Spinal cord (tissue), 10 donors: ENCODE results near the gene EPHA10. TPM values are rescaled to one million over a fixed set of nuclear protein-coding genes. Genes with fewer than 3 reads are reported as not detected.
A peak's percentile ranks its signal among the peaks of the same experiment; 100 is the strongest.
"Not testable (repeated sequence)": the region's sequence is repeated elsewhere in the genome, so short reads cannot be mapped to it uniquely, and the experiment has no call there.

ENCODE experiments used
- DNase-seq, 6 donors: peaks; one replicate each; pipeline versions ENCODE4 v3.0.0 to v3.0.0-alpha.2; 2013 to 2015; ENCODE audit warnings: low spot score in 6 of 6, low read depth in 4 of 6
- H3K27ac ChIP-seq: one replicate; pipeline ENCODE4 v1.5.1; 2013; ENCODE audit warnings: low read depth, low read length, control low read depth
- H3K27me3 ChIP-seq: one replicate; pipeline ENCODE4 v1.6.1; 2013; ENCODE audit warnings: low read length; ENCODE audit not compliant: control insufficient read depth, insufficient read depth
- H3K36me3 ChIP-seq: one replicate; pipeline ENCODE4 v1.6.1; 2013; ENCODE audit warnings: low read length; ENCODE audit not compliant: control insufficient read depth, insufficient read depth
- H3K4me1 ChIP-seq: one replicate; pipeline ENCODE4 v1.6.1; 2013; ENCODE audit warnings: low read length; ENCODE audit not compliant: control insufficient read depth, insufficient read depth
- H3K4me3 ChIP-seq: one replicate; pipeline ENCODE4 v1.5.1; 2013; ENCODE audit warnings: low read depth, low read length, control low read depth
- H3K9me3 ChIP-seq: one replicate; pipeline ENCODE4 v1.6.1; 2013; ENCODE audit warnings: low read length; ENCODE audit not compliant: control insufficient read depth, insufficient read depth
- WGBS: methylation state at CpG from one replicate; pipeline ENCODE4 v1.1.5; 2013; ENCODE audit warnings: missing lambda C conversion rate; ENCODE audit not compliant: insufficient coverage; 5-methylcytosine and 5-hydroxymethylcytosine counted together
- polyA plus RNA-seq, 2 donors: library from polyadenylated mRNA; unstranded; fragments of 120-200 nt; gene quantifications; one replicate each; pipeline ENCODE4 v1.2.1, GENCODE V29; 2013; ENCODE audit not compliant: insufficient read length in 2 of 2
- total RNA-seq, 2 donors: library from RNA; depleted of rRNA in 1 of 2; stranded (reverse); fragments of 120-200 nt in 1 of 2; fragments of >200 nt in 1 of 2; gene quantifications; one replicate each; pipeline versions ENCODE4 v1.2.3 to v1.2.4, GENCODE V29; 2013 to 2014
- donor health status: healthy.

The EPHA10 gene
- total and polyA plus RNA-seq, 4 donors, result 4.8 to 21.9 (median 11.1) TPM

- Histone ChIP-seq H3K27me3 (peaks cover 7% of the 10 kb centered on the region), H3K4me1 (no peaks in the 10 kb centered on the region), H3K4me3 (no peak overlapping the region), H3K27ac (no peak overlapping the region), H3K36me3 (no peaks in the 10 kb centered on the region), H3K9me3 (no peaks in the 10 kb centered on the region)
- WGBS, result 86% methylated on average over 3 of the region's 4 CpGs
- no peak for DNase-seq
Measured at GRCh38 chr1:37776946-37777516, 12.1 kb upstream of the EPHA10 start.

GRCh38 chr1:37771440-37771839 lies 6.5 kb upstream of the EPHA10 start:
- DNase-seq, H3K4me1 ChIP-seq, H3K27ac ChIP-seq, H3K36me3 ChIP-seq, H3K4me3 ChIP-seq, H3K9me3 ChIP-seq: not testable (repeated sequence)
- H3K27me3 ChIP-seq, result peaks cover 25% of the 10 kb centered on the region

- H3K4me3 ChIP-seq, result no peak overlapping the region
- H3K4me1 ChIP-seq, result peaks cover 28% of the 10 kb centered on the region
- no peak overlapping the region for H3K27ac ChIP-seq
- no peaks in the 10 kb centered on the region for H3K9me3 ChIP-seq
- WGBS, result 0% methylated on average over 1 of the region's 2 CpGs
- no peaks in the 10 kb centered on the region for H3K36me3 ChIP-seq
- no peak for DNase-seq
- peaks cover 59% of the 10 kb centered on the region for H3K27me3 ChIP-seq
Measured at GRCh38 chr1:37767488-37767887, 2.6 kb upstream of the EPHA10 start.

- peaks cover 72% of the 10 kb centered on the region for H3K27me3 ChIP-seq
- H3K27ac ChIP-seq, result no peak overlapping the region
- WGBS, result 4% methylated on average over 21 of the region's 27 CpGs
- DNase-seq, result peak in 3 of 6 donors; percentile 23 to 86 (median 58)
- peaks cover 33% of the 10 kb centered on the region for H3K4me1 ChIP-seq
- peak overlapping the region; percentile 40 for H3K4me3 ChIP-seq
- no peaks in the 10 kb centered on the region for H3K9me3 ChIP-seq
- peaks cover 9% of the 10 kb centered on the region for H3K36me3 ChIP-seq
Measured at GRCh38 chr1:37765916-37766664, 1.2 kb upstream of the EPHA10 start.

GRCh38 chr1:37764414-37764825 lies 500 bp downstream of the EPHA10 start:
- peaks cover 10% of the 10 kb centered on the region for H3K36me3 ChIP-seq
- peaks cover 33% of the 10 kb centered on the region for H3K4me1 ChIP-seq
- peak in 4 of 6 donors; percentile 21 to 75 (median 54) for DNase-seq
- no peaks in the 10 kb centered on the region for H3K9me3 ChIP-seq
- under 1% methylated on average over 29 of the region's 29 CpGs for WGBS
- peaks cover 73% of the 10 kb centered on the region for H3K27me3 ChIP-seq
- H3K4me3 ChIP-seq, result peak overlapping the region; percentile 40
- H3K27ac ChIP-seq, result no peak overlapping the region

- H3K27me3 ChIP-seq, result peaks cover 69% of the 10 kb centered on the region
- H3K4me1 ChIP-seq, result peaks cover 33% of the 10 kb centered on the region
- peak in 1 of 6 donors; percentile 63 for DNase-seq
- H3K27ac ChIP-seq, result no peak overlapping the region
- peaks cover 10% of the 10 kb centered on the region for H3K36me3 ChIP-seq
- peak overlapping the region; percentile 40 for H3K4me3 ChIP-seq
- 10% methylated on average over 24 of the region's 25 CpGs for WGBS
- H3K9me3 ChIP-seq, result no peaks in the 10 kb centered on the region
Measured at GRCh38 chr1:37763791-37764413, 1.0 kb downstream of the EPHA10 start.

GRCh38 chr1:37762516-37762915 lies 2.4 kb downstream of the EPHA10 start:
- Histone ChIP-seq H3K27me3 (peaks cover 66% of the 10 kb centered on the region), H3K27ac (no peak overlapping the region), H3K4me3 (no peak overlapping the region), H3K9me3 (no peaks in the 10 kb centered on the region), H3K4me1 (peaks cover 33% of the 10 kb centered on the region), H3K36me3 (peaks cover 10% of the 10 kb centered on the region)
- no peak for DNase-seq
- WGBS, result 63% methylated on average over 1 of the region's 2 CpGs

- H3K27me3 ChIP-seq, result peaks cover 63% of the 10 kb centered on the region
- H3K4me1 ChIP-seq, result peaks cover 33% of the 10 kb centered on the region
- peaks cover 10% of the 10 kb centered on the region for H3K36me3 ChIP-seq
- 51% methylated on average over 68 of the region's 68 CpGs for WGBS
- H3K9me3 ChIP-seq, result no peaks in the 10 kb centered on the region
- H3K4me3 ChIP-seq, result no peak overlapping the region
- peak in 1 of 6 donors; percentile 27 for DNase-seq
- no peak overlapping the region for H3K27ac ChIP-seq
Measured at GRCh38 chr1:37761416-37762095, 3.4 kb downstream of the EPHA10 start.

GRCh38 chr1:37759451-37759850 lies 5.5 kb downstream of the EPHA10 start:
- Histone ChIP-seq H3K4me1 (peaks cover 15% of the 10 kb centered on the region), H3K9me3 (no peaks in the 10 kb centered on the region), H3K27ac (no peak overlapping the region), H3K36me3 (peaks cover 10% of the 10 kb centered on the region), H3K4me3 (no peak overlapping the region), H3K27me3 (peaks cover 46% of the 10 kb centered on the region)
- DNase-seq, result no peak
- WGBS, result 90% methylated on average over 1 of the region's 2 CpGs
